GM12878 (cell line): Measurements from ENCODE around the gene TNFAIP8L2. TPM values are rescaled to one million over a fixed set of nuclear protein-coding genes. Genes with fewer than 3 reads are reported as not detected.

Experiments used
- ATF7 ChIP-seq: fragments of 450-650 bp; IDR thresholded peaks from 2 replicates; pipeline ENCODE4 v1.6.1; 2016; ENCODE audit warnings: low read depth, mild to moderate bottlenecking
- CBFB ChIP-seq: IDR thresholded peaks from 2 replicates; pipeline ENCODE4 v1.6.1; 2016; ENCODE audit warnings: antibody characterized with exemption, low read depth
- CHD2 ChIP-seq: IDR thresholded peaks from 2 replicates; pipeline ENCODE4 v1.6.1; 2011; ENCODE audit warnings: low read depth, low read length, improper control_type of control experiment, borderline replicate concordance
- CREB1 ChIP-seq: IDR thresholded peaks from 2 replicates; pipeline ENCODE4 v1.6.1; 2012; ENCODE audit warnings: low read depth, mild to moderate bottlenecking, inconsistent platforms
- CREM ChIP-seq: IDR thresholded peaks from 2 replicates; pipeline ENCODE4 v1.6.1; 2014; ENCODE audit warnings: antibody characterized with exemption, low read depth
- EED ChIP-seq: sonication (generic); IDR thresholded peaks from 2 replicates; pipeline ENCODE4 v1.6.1; 2016; ENCODE audit warnings: antibody characterized with exemption, low read depth
- EGR1 ChIP-seq, 2 experiments: IDR thresholded peaks; 1 replicate in 1 of 2; 2 replicates in 1 of 2; pipeline ENCODE4 v1.6.1; 2011 to 2012; ENCODE audit warnings: low read depth in 2 of 2, low read length in 2 of 2, borderline replicate concordance in 1 of 2, mild to moderate bottlenecking in 1 of 2, moderate library complexity in 1 of 2
- FOXK2 ChIP-seq: fragments of 450-650 bp; IDR thresholded peaks from 2 replicates; pipeline ENCODE4 v1.6.1; 2017; ENCODE audit warnings: mild to moderate bottlenecking, moderate library complexity
- FOXM1 ChIP-seq: IDR thresholded peaks from 2 replicates; pipeline ENCODE4 v1.6.1; 2012; ENCODE audit warnings: low read depth, mild to moderate bottlenecking, inconsistent platforms, low read length, moderate library complexity
- HDGF ChIP-seq: fragments of 450-650 bp; IDR thresholded peaks from 2 replicates; pipeline ENCODE4 v1.6.1; 2016; ENCODE audit warnings: antibody characterized with exemption
- IRF4 ChIP-seq: IDR thresholded peaks from 2 replicates; pipeline ENCODE4 v1.6.1; 2011; ENCODE audit warnings: low read depth, low read length
- LARP7 ChIP-seq: fragments of 450-650 bp; IDR thresholded peaks from 2 replicates; pipeline ENCODE4 v1.6.1; 2017; ENCODE audit warnings: mild to moderate bottlenecking
- MLLT1 ChIP-seq: fragments of 450-650 bp; IDR thresholded peaks from 2 replicates; pipeline ENCODE4 v1.6.1; 2016; ENCODE audit warnings: mild to moderate bottlenecking
- NFYA ChIP-seq: IDR thresholded peaks from 2 replicates; pipeline ENCODE4 v1.6.1; 2011; ENCODE audit warnings: low read depth, mild to moderate bottlenecking, low read length, improper control_type of control experiment, borderline replicate concordance
- NR2C1 ChIP-seq: fragments of 450-650 bp; IDR thresholded peaks from 2 replicates; pipeline ENCODE4 v1.6.1; 2017; ENCODE audit warnings: antibody characterized with exemption, mild to moderate bottlenecking, moderate library complexity
- RELA ChIP-seq: fragments of 450-650 bp; IDR thresholded peaks from 2 replicates; pipeline ENCODE4 v1.8.0; 2014; ENCODE audit warnings: borderline replicate concordance; ENCODE audit not compliant: partially characterized antibody
- SIX5 ChIP-seq: IDR thresholded peaks from 2 replicates; pipeline ENCODE4 v1.6.1; 2011; ENCODE audit warnings: mild to moderate bottlenecking, low read depth, low read length, moderate library complexity; ENCODE audit not compliant: severe bottlenecking
- SKIL ChIP-seq: fragments of 450-650 bp; IDR thresholded peaks from 2 replicates; pipeline ENCODE4 v1.6.1; 2017; ENCODE audit warnings: mild to moderate bottlenecking, low read depth, inconsistent platforms; ENCODE audit not compliant: poor library complexity, severe bottlenecking
- SMAD5 ChIP-seq: IDR thresholded peaks from 2 replicates; pipeline ENCODE4 v1.6.1; 2016; ENCODE audit warnings: antibody characterized with exemption, low read depth
- SMARCA5 ChIP-seq: fragments of 450-650 bp; IDR thresholded peaks from 2 replicates; pipeline ENCODE4 v1.6.1; 2017; ENCODE audit warnings: mild to moderate bottlenecking
- SP1 ChIP-seq: IDR thresholded peaks from one replicate; pipeline ENCODE4 v1.6.1; 2011; ENCODE audit warnings: low read depth, low read length
- SPI1 ChIP-seq: IDR thresholded peaks from 2 replicates; pipeline ENCODE4 v1.6.1; 2011; ENCODE audit warnings: low read depth, mild to moderate bottlenecking, low read length, moderate library complexity, borderline replicate concordance; ENCODE audit not compliant: insufficient read depth
- SRF ChIP-seq, 2 experiments: IDR thresholded peaks; 2 replicates each; pipeline ENCODE4 v1.6.1; 2011; ENCODE audit warnings: low read depth in 2 of 2, low read length in 2 of 2, mild to moderate bottlenecking in 1 of 2, moderate library complexity in 1 of 2
- STAT3 ChIP-seq: IDR thresholded peaks from 2 replicates; pipeline ENCODE4 v1.6.1; 2011; ENCODE audit warnings: low read depth, low read length, improper control_type of control experiment
- SUPT20H ChIP-seq: IDR thresholded peaks from 2 replicates; pipeline ENCODE4 v1.6.1; 2011; ENCODE audit warnings: low read depth, mild to moderate bottlenecking, low read length, moderate library complexity, borderline replicate concordance; ENCODE audit not compliant: control insufficient read depth
- TAF1 ChIP-seq: IDR thresholded peaks from 2 replicates; pipeline ENCODE4 v1.6.1; 2011; ENCODE audit warnings: mild to moderate bottlenecking, low read depth, low read length, borderline replicate concordance
- TCF3 ChIP-seq: IDR thresholded peaks from 2 replicates; pipeline ENCODE4 v1.6.1; 2012; ENCODE audit warnings: low read depth, mild to moderate bottlenecking, low read length, borderline replicate concordance; ENCODE audit not compliant: insufficient read depth
- WRNIP1 ChIP-seq: IDR thresholded peaks from 2 replicates; pipeline ENCODE4 v1.6.1; 2011; ENCODE audit warnings: low read depth, low read length, improper control_type of control experiment, borderline replicate concordance
- ZNF207 ChIP-seq: fragments of 450-650 bp; IDR thresholded peaks from 2 replicates; pipeline ENCODE4 v1.6.1; 2014; ENCODE audit warnings: antibody characterized with exemption, mild to moderate bottlenecking, borderline replicate concordance
- polyA plus RNA-seq, 11 experiments: library from polyadenylated mRNA; depleted of rRNA in 4 of 11; unstranded in 6 of 11; stranded (reverse) in 5 of 11; fragments of >200 nt; fragmentation: Nextera tagmentation in 4 of 11; fragmentation: Illumina TruSeq in 1 of 11; extraction: Ambion mirVana in 4 of 11; extraction: Trizol in 1 of 11; gene quantifications; 1 replicate in 1 of 11; 2 replicates in 10 of 11; pipeline versions ENCODE4 v1.2.1 to v1.2.3, GENCODE V29; 2011 to 2016; ENCODE audit warnings: inconsistent platforms in 2 of 11, missing spikeins in 2 of 11, low read depth in 1 of 11
- total RNA-seq, 4 experiments: library from RNA; depleted of rRNA in 3 of 4; stranded (reverse); fragments of >200 nt in 3 of 4; fragmentation: Illumina TruSeq in 1 of 4; extraction: Trizol in 1 of 4; gene quantifications; 2 replicates each; pipeline versions ENCODE4 v1.2.1 to v1.2.3, GENCODE V29; 2013 to 2021

The TNFAIP8L2 gene
- total and polyA plus RNA-seq, 10 of the 15 experiments (the other 5 are each of a cell fraction or from before 2014, with no cell fraction given): 5.4 to 26.3 (median 14.2) TPM

GRCh38 chr1:151189637-151190445 is 33.4 kb downstream of the TNFAIP8L2 start, which contains the start of gene VPS72 (continued):
- TF ChIP-seq NR2C1 (peak; percentile 41; the same call in 1 of the 2 replicates), NFYA (no peak), ZNF207 (peak; percentile 93), CBFB (peak; percentile 90), RELA (peak; percentile 92), CREB1 (peak; percentile 73), SUPT20H (no peak), CREM (peak; percentile 69; the same call in 1 of the 2 replicates), ATF7 (peak; percentile 56; the same call in 1 of the 2 replicates), HDGF (peak; percentile 37; the same call in 1 of the 2 replicates), FOXK2 (0 out of 2 replicates have a peak, but pooled peaks have one; percentile 42), SMARCA5 (peak; percentile 58; the same call in 1 of the 2 replicates), SIX5 (peak; percentile 56), SMAD5 (peak; percentile 45; the same call in 1 of the 2 replicates), TCF3 (peak; percentile 91), WRNIP1 (0 out of 2 replicates have a peak, but pooled peaks have one; percentile 55), IRF4 (peak; percentile 89), STAT3 (no peak), SPI1 (peak; percentile 37; the same call in 1 of the 2 replicates), CHD2 (peak; percentile 66), SKIL (peak; percentile 66), EGR1 (IDR thresholded peaks at IDR 0.05; ENCODE audit: borderline replicate concordance in 1 of 2, low read depth in 2 of 2, low read length in 2 of 2) (peak in 1 of 2 experiments; percentile 51; a peak in 1 of 3 replicates), SRF (IDR thresholded peaks at IDR 0.05; ENCODE audit: low read depth in 2 of 2, low read length in 2 of 2) (peak; percentile 89 to 99), SP1 (peak; percentile 87), FOXM1 (no peak; the same call in 1 of the 2 replicates), LARP7 (0 out of 2 replicates have a peak, but pooled peaks have one; percentile 16), MLLT1 (peak; percentile 100), TAF1 (peak; percentile 94), EED (peak; percentile 20; the same call in 1 of the 2 replicates)
